ENCODE results near the gene LINC01488. TPM values are rescaled to one million over a fixed set of nuclear protein-coding genes. Genes with fewer than 3 reads are reported as not detected.

Gene LINC01488
- total RNA-seq, 6 donors from 2014 or later = not detected

- TF ChIP-seq EP300 (IDR thresholded peaks at IDR 0.05) = no peak
- TF ChIP-seq POLR2A (IDR thresholded peaks at IDR 0.05) = no peak
- TF ChIP-seq CTCF (IDR thresholded peaks at IDR 0.05) = no peak
- TF ChIP-seq POLR2AphosphoS5 (IDR thresholded peaks at IDR 0.05) = no peak
- no peak for ATAC-seq (ENCODE audit: low FRiP score in 2 of 2)
- Histone ChIP-seq H3K36me3 (no peaks in the 10 kb centered on the region), H3K27me3 (no peaks in the 10 kb centered on the region), H3K27ac (no peak overlapping the region), H3K4me3 (no peak overlapping the region), H3K4me1 (peaks cover 0 to 1% (median under 1%) of the 10 kb centered on the region in 4 donors), H3K9me3 (peaks cover 0 to 8% (median 0%) of the 10 kb centered on the region in 4 donors)
- 93 to 95% methylated on average over 9 of the region's 9 CpGs for whole genome bisulfite sequencing, 2 donors
- no peak for DNase-seq
These were observed 6.7 kb upstream of the LINC01488 start for GRCh38 chr11:69474736-69475135.

GRCh38 chr11:69475141-69475865 lies 6.2 kb upstream of the LINC01488 start:
- TF ChIP-seq POLR2AphosphoS5 (IDR thresholded peaks at IDR 0.05) = no peak
- TF ChIP-seq CTCF (IDR thresholded peaks at IDR 0.05) = no peak
- TF ChIP-seq EP300 (IDR thresholded peaks at IDR 0.05) = no peak
- peaks cover 0 to 8% (median 0%) of the 10 kb centered on the region in 4 donors for H3K9me3 ChIP-seq
- H3K27ac ChIP-seq = no peak overlapping the region
- no peaks in the 10 kb centered on the region for H3K36me3 ChIP-seq
- DNase-seq (peak in 1 of 2 donors; percentile 63), ATAC-seq (ENCODE audit: low FRiP score in 2 of 2) (no peak)
- 93 to 97% methylated on average over 15 to 19 of the region's 19 CpGs for WGBS, 2 donors
- H3K4me3 ChIP-seq = no peak overlapping the region
- H3K27me3 ChIP-seq = no peaks in the 10 kb centered on the region
- H3K4me1 ChIP-seq = peaks cover 0 to 7% (median 6%) of the 10 kb centered on the region in 4 donors

- ATAC-seq (ENCODE audit: low FRiP score in 2 of 2) (no peak), DNase-seq (peak in 1 of 2 donors; percentile 54)
- peaks cover 0 to 8% (median 0%) of the 10 kb centered on the region in 4 donors for H3K9me3 ChIP-seq
- no peak overlapping the region for H3K4me3 ChIP-seq
- no peaks in the 10 kb centered on the region for H3K36me3 ChIP-seq
- no peaks in the 10 kb centered on the region for H3K27me3 ChIP-seq
- 83 to 93% methylated on average over 13 to 24 of the region's 24 CpGs for WGBS, 2 donors
- TF ChIP-seq CTCF (IDR thresholded peaks at IDR 0.05) (no peak), EP300 (IDR thresholded peaks at IDR 0.05) (no peak), POLR2AphosphoS5 (IDR thresholded peaks at IDR 0.05) (no peak), POLR2A (IDR thresholded peaks at IDR 0.05) (no peak)
- H3K4me1 ChIP-seq = peaks cover 0 to 12% (median 8%) of the 10 kb centered on the region in 4 donors
- H3K27ac ChIP-seq = no peak overlapping the region
These were observed 5.5 kb upstream of the LINC01488 start for GRCh38 chr11:69475866-69476471.

- Histone ChIP-seq H3K9me3 (peaks cover 0 to 8% (median 0%) of the 10 kb centered on the region in 4 donors), H3K4me1 (peaks cover 0 to 15% (median 8%) of the 10 kb centered on the region in 4 donors), H3K27me3 (no peaks in the 10 kb centered on the region), H3K4me3 (no peak overlapping the region), H3K27ac (no peak overlapping the region), H3K36me3 (no peaks in the 10 kb centered on the region)
- TF ChIP-seq POLR2AphosphoS5 (IDR thresholded peaks at IDR 0.05) (no peak), CTCF (IDR thresholded peaks at IDR 0.05) (no peak), EP300 (IDR thresholded peaks at IDR 0.05) (no peak)
- WGBS, 2 donors = 93 to 98% methylated on average over 12 to 16 of the region's 16 CpGs
- ATAC-seq (ENCODE audit: low FRiP score in 2 of 2) (no peak), DNase-seq (no peak)
These were observed 4.9 kb upstream of the LINC01488 start for GRCh38 chr11:69476509-69476961.

All from upper lobe of left lung (tissue), 6 donors.